MM.1S (cell line): ENCODE data around the gene SLC12A7.

Source experiments
- CTCF ChIP-seq: fragments of 300-600 bp; sonication (generic); IDR thresholded peaks from 2 replicates; pipeline ENCODE4 v1.5.1; 2016; ENCODE audit warnings: antibody characterized with exemption, low read length, mixed read lengths
- EZH2 ChIP-seq: fragments of 300-600 bp; sonication (generic); optimal IDR thresholded peaks from 2 replicates; pipeline ENCODE3; 2017; ENCODE audit warnings: low read depth, mild to moderate bottlenecking, antibody characterized with exemption, low read length, mixed read lengths
- EZH2phosphoT487 ChIP-seq: fragments of 300-600 bp; sonication (generic); IDR thresholded peaks from 2 replicates; pipeline ENCODE4 v1.6.1; 2018; ENCODE audit warnings: antibody characterized with exemption, low read length

DNA sequence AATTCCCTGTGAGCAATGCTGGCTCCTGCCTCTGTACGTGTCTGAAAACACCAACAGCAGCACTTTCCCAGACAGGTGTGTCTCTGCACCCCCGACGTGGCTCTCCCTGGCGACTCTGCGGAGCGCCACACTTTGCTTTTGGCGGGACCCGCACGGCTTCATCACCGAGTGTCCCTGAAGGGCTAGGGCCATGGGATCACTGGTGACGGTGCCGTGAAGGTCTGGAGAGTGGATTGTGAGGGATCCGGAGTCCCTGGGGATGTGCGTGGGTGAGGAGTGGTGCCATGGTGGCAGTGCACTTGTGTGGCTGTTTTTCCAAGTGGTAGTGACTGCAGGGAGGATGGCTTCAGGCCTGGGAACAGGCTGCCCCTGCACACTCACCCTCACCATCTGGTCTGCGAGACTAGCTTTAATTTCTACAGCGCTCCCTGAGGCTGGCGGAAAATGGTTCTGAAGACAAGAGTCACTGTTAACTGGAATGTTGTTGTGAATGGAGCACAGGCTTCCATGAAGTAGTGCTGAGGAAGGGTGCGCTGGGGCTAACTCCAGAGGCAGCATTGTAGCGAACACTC, 100.0 kb downstream of the SLC12A7 start:
- no peak for TF ChIP-seq EZH2phosphoT487
- no peak for TF ChIP-seq CTCF
- no peak for TF ChIP-seq EZH2
